Body of pancreas (tissue), 4 donors: ENCODE results near the gene SLC19A2. TPM values are rescaled to one million over a fixed set of nuclear protein-coding genes. Genes with fewer than 3 reads are reported as not detected.

Experiments
- ATAC-seq: fragments of 150-250 bp; one replicate; pipeline ENCODE4 v1.9.1; 2016
- DNase-seq, 4 donors: peaks; one replicate each; pipeline ENCODE4 v3.0.0-alpha.2; 2019
- H3K27ac ChIP-seq, 4 donors: fragments of 200-600 bp; sonication (generic); 1 replicate in 3 of 4; 2 replicates in 1 of 4; pipeline versions ENCODE4 v1.5.1 to v1.6.1; 2016 to 2019; ENCODE audit warnings: mild to moderate bottlenecking in 1 of 4, mixed read lengths in 1 of 4, moderate library complexity in 1 of 4
- H3K27me3 ChIP-seq, 2 donors: fragments of 200-600 bp; sonication (generic); one replicate each; pipeline ENCODE4 v1.6.0; 2016; ENCODE audit warnings: mild to moderate bottlenecking in 1 of 2
- H3K36me3 ChIP-seq, 2 donors: fragments of 200-600 bp; sonication (generic); replicated peaks in 1 of 2; 2 replicates each; pipeline ENCODE4 v1.5.1; 2016; ENCODE audit warnings: low read depth in 2 of 2; ENCODE audit not compliant: insufficient read depth in 1 of 2
- H3K4me1 ChIP-seq: fragments of 200-600 bp; sonication (generic); one replicate; pipeline ENCODE4 v1.6.0; 2016
- H3K4me3 ChIP-seq, 2 donors: fragments of 200-600 bp; sonication (generic); 1 replicate in 1 of 2; 2 replicates in 1 of 2; pipeline ENCODE4 v1.5.1; 2016 to 2019
- H3K9me3 ChIP-seq, 3 donors: fragments of 200-600 bp; sonication (generic); 1 replicate in 2 of 3; 2 replicates in 1 of 3; pipeline ENCODE4 v1.5.1; 2016
- POLR2A ChIP-seq, 3 donors: fragments of 450-650 bp; IDR thresholded peaks; one replicate each; pipeline ENCODE4 v1.6.1; 2016; ENCODE audit warnings: antibody characterized with exemption in 3 of 3, mild to moderate bottlenecking in 2 of 3
- WGBS, 2 donors: methylation state at CpG; one replicate each; pipeline ENCODE4 v1.1.5; 2017; 5-methylcytosine and 5-hydroxymethylcytosine counted together
- intact Hi-C: fragments of 100-400 bp; cut with DNase I; formaldehyde crosslinking; loops from one replicate; pipeline ENCODE4 v1.15.1; 2023
- total RNA-seq, 2 donors: library from RNA; depleted of rRNA; stranded (reverse); fragments of >200 nt; gene quantifications; one replicate each; pipeline ENCODE4 v1.1.0, GENCODE V29; 2016
- TF ChIP-seq, protein P1 (sequence below), 7 experiments: fragments of 450-650 bp in 4 of 7; fragments of 200-600 bp in 3 of 7; sonication (generic) in 3 of 7; IDR thresholded peaks; one replicate each; pipeline ENCODE4 v1.5.1; 2016 to 2019; ENCODE audit warnings: antibody characterized with exemption in 7 of 7

Gene SLC19A2
- total RNA-seq, 2 donors from 2014 or later: 15.0 to 18.1 TPM

DNA sequence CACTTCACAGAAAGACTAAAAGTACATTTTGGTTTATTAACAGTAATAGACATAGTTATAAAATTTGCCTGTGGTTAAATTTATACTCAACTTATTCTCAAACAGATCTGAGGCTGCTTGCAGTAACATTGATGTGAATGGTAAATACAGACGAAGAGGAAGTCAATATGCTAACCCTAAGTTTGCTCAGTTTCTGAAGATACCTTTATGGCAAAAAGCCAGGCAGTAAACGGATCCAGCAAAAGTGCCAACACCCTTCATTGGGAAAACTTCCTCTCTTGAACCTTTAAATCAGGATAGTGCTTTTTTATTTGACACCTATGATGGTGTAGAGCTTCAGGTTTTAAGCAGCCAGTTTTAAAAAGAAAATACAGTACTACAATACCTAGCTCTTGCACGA, 41.8 kb downstream of the SLC19A2 start:
- DNase-seq (no peak), ATAC-seq (no peak)
- no peaks in the 10 kb centered on the region for H3K4me1 ChIP-seq
- no peaks in the 10 kb centered on the region for H3K36me3 ChIP-seq
- TF ChIP-seq POLR2A (IDR thresholded peaks at IDR 0.05): no peak
- TF ChIP-seq, protein P1, sequence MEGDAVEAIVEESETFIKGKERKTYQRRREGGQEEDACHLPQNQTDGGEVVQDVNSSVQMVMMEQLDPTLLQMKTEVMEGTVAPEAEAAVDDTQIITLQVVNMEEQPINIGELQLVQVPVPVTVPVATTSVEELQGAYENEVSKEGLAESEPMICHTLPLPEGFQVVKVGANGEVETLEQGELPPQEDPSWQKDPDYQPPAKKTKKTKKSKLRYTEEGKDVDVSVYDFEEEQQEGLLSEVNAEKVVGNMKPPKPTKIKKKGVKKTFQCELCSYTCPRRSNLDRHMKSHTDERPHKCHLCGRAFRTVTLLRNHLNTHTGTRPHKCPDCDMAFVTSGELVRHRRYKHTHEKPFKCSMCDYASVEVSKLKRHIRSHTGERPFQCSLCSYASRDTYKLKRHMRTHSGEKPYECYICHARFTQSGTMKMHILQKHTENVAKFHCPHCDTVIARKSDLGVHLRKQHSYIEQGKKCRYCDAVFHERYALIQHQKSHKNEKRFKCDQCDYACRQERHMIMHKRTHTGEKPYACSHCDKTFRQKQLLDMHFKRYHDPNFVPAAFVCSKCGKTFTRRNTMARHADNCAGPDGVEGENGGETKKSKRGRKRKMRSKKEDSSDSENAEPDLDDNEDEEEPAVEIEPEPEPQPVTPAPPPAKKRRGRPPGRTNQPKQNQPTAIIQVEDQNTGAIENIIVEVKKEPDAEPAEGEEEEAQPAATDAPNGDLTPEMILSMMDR (IDR thresholded peaks at IDR 0.05): no peak
- no peaks in the 10 kb centered on the region for H3K27me3 ChIP-seq
- no peak overlapping the region for H3K27ac ChIP-seq
- intact Hi-C loops: no loop called here
- H3K9me3 ChIP-seq: no peaks in the 10 kb centered on the region
- WGBS, 2 donors: 30 to 46% methylated on average over 3 of the region's 3 CpGs
- no peak overlapping the region for H3K4me3 ChIP-seq

DNA sequence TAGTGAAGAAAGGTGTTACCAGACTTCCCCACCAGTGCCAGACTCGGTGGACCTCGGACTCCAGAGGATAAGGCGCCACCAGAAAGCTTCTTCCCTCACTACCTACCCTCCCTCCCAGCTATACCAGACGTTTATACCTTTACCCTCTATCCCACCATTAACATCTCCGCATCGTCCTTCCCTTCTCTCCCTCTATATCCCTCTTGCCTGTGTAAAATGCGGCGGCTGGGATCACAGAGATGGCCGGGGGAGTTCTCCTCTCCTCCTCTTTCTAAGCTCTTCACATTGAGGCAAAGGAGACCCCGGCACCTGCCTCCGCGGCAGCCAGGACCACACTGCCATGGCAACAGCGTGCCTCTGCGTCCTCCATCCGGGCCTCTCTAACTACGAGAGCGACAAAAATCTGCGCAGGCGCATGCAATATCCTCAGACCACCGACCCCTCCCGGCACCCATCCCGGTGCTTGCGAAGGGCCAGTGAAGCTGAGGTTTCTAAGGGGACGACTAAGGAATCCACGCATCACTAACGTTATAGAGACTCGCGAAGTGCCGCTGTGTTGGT, 58.6 kb downstream of the SLC19A2 start, which contains the start of gene CCDC181:
Gene CCDC181, minus strand, starts transcription at position 394 of the 561 bp plus-strand sequence. CDS start 2,547 bp downstream, outside the sequence.
- H3K9me3 ChIP-seq: peaks cover 0 to under 1% (median 0%) of the 10 kb centered on the region in 3 donors
- H3K36me3 ChIP-seq: no peaks in the 10 kb centered on the region
- peak in 2 of 3 donors; percentile 8 for TF ChIP-seq POLR2A (IDR thresholded peaks at IDR 0.05)
- TF ChIP-seq, protein P1 (IDR thresholded peaks at IDR 0.05): no peak
- ATAC-seq (peak; percentile 75), DNase-seq (peak; percentile 56 to 76 (median 70))
- H3K4me1 ChIP-seq: peaks cover 9% of the 10 kb centered on the region
- WGBS, 2 donors: 1% methylated on average over 26 to 29 of the region's 29 CpGs
- intact Hi-C loops: no loop called here
- H3K4me3 ChIP-seq: peak within 1 kb of the TSS in 1 of 2 donors; percentile 42
- H3K27me3 ChIP-seq: no peaks in the 10 kb centered on the region
- H3K27ac ChIP-seq: no peak within 1 kb of the TSS

DNA sequence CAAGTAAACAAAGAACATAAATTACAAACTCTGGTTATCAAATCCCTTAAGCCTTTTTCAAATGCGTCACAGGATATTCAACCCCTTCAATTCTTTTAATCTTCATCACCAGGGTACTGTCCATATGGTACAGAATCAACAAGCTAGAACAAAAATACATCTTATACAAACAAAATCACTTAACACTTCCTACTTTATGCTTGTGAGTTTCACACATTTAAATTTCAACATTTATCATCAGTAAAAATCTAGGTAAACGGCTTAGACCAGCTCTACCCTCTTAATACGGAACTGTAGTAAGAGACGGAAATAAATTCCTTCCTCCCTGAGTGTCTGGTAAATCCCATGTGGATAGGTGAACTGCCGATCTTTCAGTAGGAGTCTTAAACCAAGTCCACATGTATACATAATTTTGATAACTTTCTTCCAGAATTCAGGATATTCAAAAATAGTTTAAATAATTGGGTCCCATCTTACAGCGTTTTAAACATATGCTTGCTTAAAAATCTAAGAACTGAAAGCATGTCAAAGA, 59.5 kb downstream of the SLC19A2 start:
- Histone ChIP-seq H3K4me3 (no peak overlapping the region), H3K36me3 (no peaks in the 10 kb centered on the region), H3K27me3 (no peaks in the 10 kb centered on the region), H3K4me1 (peaks cover 9% of the 10 kb centered on the region), H3K27ac (no peak overlapping the region), H3K9me3 (no peaks in the 10 kb centered on the region)
- TF ChIP-seq POLR2A (IDR thresholded peaks at IDR 0.05): no peak
- TF ChIP-seq, protein P1 (IDR thresholded peaks at IDR 0.05): no peak
- no peak for DNase-seq
- WGBS, 2 donors: 63 to 70% methylated on average over 6 of the region's 6 CpGs
- intact Hi-C loops: no loop called here
- ATAC-seq: no peak

DNA sequence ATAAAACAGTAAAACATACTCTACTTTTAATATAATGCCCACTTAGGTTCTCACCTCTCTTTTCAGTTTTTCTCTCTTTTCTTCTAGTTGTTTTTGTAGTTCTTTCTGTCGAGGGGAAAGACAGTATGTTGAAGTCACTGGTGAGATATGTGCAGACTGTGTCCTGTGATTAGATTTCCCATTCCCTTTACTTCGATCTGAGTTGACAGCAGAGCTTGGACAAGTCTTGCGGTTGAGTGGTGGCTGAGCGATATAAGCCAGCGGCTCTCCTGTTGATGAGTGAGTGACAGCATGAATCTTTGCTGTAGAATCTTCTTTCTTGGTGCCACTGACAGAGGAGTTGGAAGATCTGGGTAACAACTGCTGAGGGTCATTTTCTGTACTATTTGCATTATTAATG, 64.4 kb downstream of the SLC19A2 start:
- Histone ChIP-seq H3K27ac (no peak overlapping the region), H3K4me3 (no peak overlapping the region), H3K9me3 (no peaks in the 10 kb centered on the region), H3K27me3 (no peaks in the 10 kb centered on the region), H3K4me1 (no peaks in the 10 kb centered on the region), H3K36me3 (no peaks in the 10 kb centered on the region)
- intact Hi-C loops: no loop called here
- DNase-seq (no peak), ATAC-seq (no peak)
- TF ChIP-seq, protein P1 (IDR thresholded peaks at IDR 0.05): no peak
- no peak for TF ChIP-seq POLR2A (IDR thresholded peaks at IDR 0.05)
- WGBS, 2 donors: 76 to 80% methylated on average over 5 of the region's 5 CpGs

DNA sequence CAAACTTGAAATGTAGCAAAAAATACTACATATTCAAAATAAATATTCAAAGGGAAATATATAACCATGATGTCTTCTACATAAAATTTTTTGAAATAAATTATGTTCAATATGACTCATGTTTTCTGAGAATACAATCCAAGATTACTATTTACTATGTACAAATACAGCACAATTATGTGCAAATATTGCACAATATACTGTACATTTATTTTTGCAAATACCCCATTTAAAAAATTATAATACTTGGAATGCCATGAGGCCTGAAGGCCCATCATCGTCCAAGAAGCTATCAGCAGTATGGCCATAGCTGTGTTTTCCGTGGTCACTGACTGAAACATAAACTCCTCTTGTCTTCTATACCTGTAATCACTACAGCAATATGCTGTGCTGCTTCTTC, 70.8 kb downstream of the SLC19A2 start:
- Histone ChIP-seq H3K9me3 (no peaks in the 10 kb centered on the region), H3K27me3 (no peaks in the 10 kb centered on the region), H3K4me1 (no peaks in the 10 kb centered on the region), H3K4me3 (no peak overlapping the region), H3K27ac (no peak overlapping the region), H3K36me3 (no peaks in the 10 kb centered on the region)
- WGBS, 2 donors: 84 to 88% methylated on average over 2 of the region's 2 CpGs
- DNase-seq: no peak
- intact Hi-C loops: no loop called here
- no peak for ATAC-seq
- TF ChIP-seq, protein P1 (IDR thresholded peaks at IDR 0.05): no peak
- no peak for TF ChIP-seq POLR2A (IDR thresholded peaks at IDR 0.05)
